Mucosa of descending colon (tissue), 3 donors: ENCODE measurements around the gene PAK3. TPM values are rescaled to one million over a fixed set of nuclear protein-coding genes. Genes with fewer than 3 reads are reported as not detected.

ENCODE experiments used
- ATAC-seq: fragments of 200-7000 bp; cut with Tn5 transposase; one replicate; pipeline ENCODE4 v1.9.1; 2020; ENCODE audit warnings: mild to moderate bottlenecking, moderate library complexity
- DNase-seq, 3 donors: peaks; one replicate each; pipeline ENCODE4 v3.0.0-alpha.2; 2020
- H3K36me3 ChIP-seq: fragments of 200-600 bp; one replicate; pipeline ENCODE4 v1.8.0; 2021; ENCODE audit warnings: low read depth, mild to moderate bottlenecking
- H3K4me1 ChIP-seq: fragments of 200-600 bp; one replicate; pipeline ENCODE4 v1.8.0; 2021; ENCODE audit warnings: low read depth, mild to moderate bottlenecking
- H3K4me3 ChIP-seq: fragments of 200-600 bp; one replicate; pipeline ENCODE4 v1.8.0; 2021; ENCODE audit warnings: mild to moderate bottlenecking
- H3K9me3 ChIP-seq: fragments of 200-600 bp; one replicate; pipeline ENCODE4 v1.8.0; 2021; ENCODE audit warnings: mild to moderate bottlenecking
- CTCF ChIP-seq: fragments of 200-600 bp; IDR thresholded peaks from one replicate; pipeline ENCODE4 v1.8.0; 2022; ENCODE audit warnings: antibody characterized with exemption, mild to moderate bottlenecking
- intact Hi-C, 2 donors: fragments of 100-400 bp; cut with DNase I in 1 of 2; cut with micrococcal nuclease in 1 of 2; formaldehyde crosslinking; loops; one replicate each; pipeline versions ENCODE4 v1.11.0 to v1.11.1; 2022; cut with DNase I, micrococcal nuclease
- total RNA-seq, 3 donors: library from RNA; stranded (reverse); fragmentation: NEBNext Ultra II Directional in 2 of 3; extraction: Animal tissue kit (Norgen Biotek cat#: 25700) in 2 of 3; gene quantifications; one replicate each; pipeline versions ENCODE4 v1.2.1 to v1.2.4, GENCODE V29; 2021 to 2023
- donor health status: DM: no; HTN: no; CAD: no; lungs with moderate emphysema.
- donor health status: DM: no; HTN: no; CAD: no.
- donor health status: DM: no; HTN: yes; CAD: no.

PAK3 gene
- total RNA-seq, 3 donors from 2014 or later, result 0.38 to 2.0 (median 1.1) TPM

DNA sequence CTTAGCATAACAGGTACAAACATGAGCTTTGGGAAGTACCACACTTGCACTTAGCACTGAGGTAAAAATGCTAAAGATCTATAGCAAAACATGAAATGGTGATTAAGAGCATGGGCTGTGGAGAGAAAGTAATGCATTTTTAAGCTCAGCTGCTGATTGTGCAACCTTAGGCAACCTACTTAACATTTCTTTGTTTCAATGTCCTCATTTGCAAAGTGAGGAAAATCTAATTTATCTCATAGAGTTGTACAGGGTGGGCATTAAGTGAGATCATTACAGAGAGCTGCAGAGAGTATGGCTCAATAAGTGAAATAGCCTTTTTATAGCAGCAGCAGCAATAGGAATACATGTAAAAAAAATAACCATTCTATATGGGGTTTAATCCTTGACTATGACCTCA lies 87.0 kb downstream of the PAK3 start:
- TF ChIP-seq CTCF, result no peak
- no peak for DNase-seq
- no peak overlapping the region for H3K4me3 ChIP-seq
- intact Hi-C loops, result no loop called here
- H3K4me1 ChIP-seq, result no peaks in the 10 kb centered on the region
- H3K36me3 ChIP-seq, result no peaks in the 10 kb centered on the region
- no peak for ATAC-seq
- no peaks in the 10 kb centered on the region for H3K9me3 ChIP-seq

GRCh38 chrX:111191598-111191997 lies 95.6 kb downstream of the PAK3 start:
- Histone ChIP-seq H3K36me3 (no peaks in the 10 kb centered on the region), H3K4me1 (no peaks in the 10 kb centered on the region), H3K9me3 (no peaks in the 10 kb centered on the region), H3K4me3 (no peak overlapping the region)
- DNase-seq (no peak), ATAC-seq (no peak)
- intact Hi-C loops, result no loop called here
- no peak for TF ChIP-seq CTCF

DNA sequence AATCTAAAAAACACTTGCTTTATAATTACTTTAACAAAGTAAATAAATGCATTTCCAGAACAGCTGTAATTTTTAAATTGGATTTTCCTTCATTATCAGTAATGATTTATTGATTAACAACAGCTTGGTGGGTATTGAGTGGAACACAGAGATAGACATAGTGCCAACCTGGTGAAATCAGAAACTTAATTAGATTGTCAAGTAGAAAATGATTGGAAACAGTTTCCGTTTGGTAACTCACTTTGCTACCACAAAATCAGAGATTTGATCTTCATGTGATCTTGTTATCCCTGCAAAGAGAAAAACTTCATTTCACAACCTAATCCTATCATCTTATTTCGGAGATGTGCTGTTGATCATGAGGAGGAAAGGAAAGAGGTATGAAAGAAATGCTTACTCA lies 103.5 kb downstream of the PAK3 start:
- no peaks in the 10 kb centered on the region for H3K9me3 ChIP-seq
- no peak overlapping the region for H3K4me3 ChIP-seq
- H3K36me3 ChIP-seq, result no peaks in the 10 kb centered on the region
- no peak for TF ChIP-seq CTCF
- intact Hi-C loops, result no loop called here
- DNase-seq, result no peak
- no peaks in the 10 kb centered on the region for H3K4me1 ChIP-seq
- ATAC-seq, result no peak

DNA sequence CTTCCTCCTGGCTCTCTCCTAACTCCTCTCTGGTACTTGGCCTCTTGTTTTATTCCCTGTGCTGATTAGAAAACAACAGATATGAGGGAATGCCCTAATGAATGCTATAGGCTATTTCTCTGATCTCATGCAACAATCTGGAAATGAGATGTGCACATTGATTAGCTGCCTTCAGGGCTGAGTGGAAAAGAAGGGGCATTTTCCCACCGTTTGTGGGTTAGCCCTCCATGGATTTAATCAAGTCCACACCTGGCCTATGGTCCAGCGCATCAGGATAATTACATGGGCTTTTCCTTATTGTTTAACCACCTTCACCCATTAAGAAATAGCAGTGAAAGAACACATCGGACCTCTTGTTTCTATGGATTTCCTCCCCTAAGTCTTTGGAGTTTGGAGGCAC lies 104.3 kb downstream of the PAK3 start:
- no peak for TF ChIP-seq CTCF
- Histone ChIP-seq H3K4me1 (no peaks in the 10 kb centered on the region), H3K9me3 (no peaks in the 10 kb centered on the region), H3K4me3 (no peak overlapping the region), H3K36me3 (no peaks in the 10 kb centered on the region)
- intact Hi-C loops, result no loop called here
- DNase-seq, result no peak
- ATAC-seq, result no peak

DNA sequence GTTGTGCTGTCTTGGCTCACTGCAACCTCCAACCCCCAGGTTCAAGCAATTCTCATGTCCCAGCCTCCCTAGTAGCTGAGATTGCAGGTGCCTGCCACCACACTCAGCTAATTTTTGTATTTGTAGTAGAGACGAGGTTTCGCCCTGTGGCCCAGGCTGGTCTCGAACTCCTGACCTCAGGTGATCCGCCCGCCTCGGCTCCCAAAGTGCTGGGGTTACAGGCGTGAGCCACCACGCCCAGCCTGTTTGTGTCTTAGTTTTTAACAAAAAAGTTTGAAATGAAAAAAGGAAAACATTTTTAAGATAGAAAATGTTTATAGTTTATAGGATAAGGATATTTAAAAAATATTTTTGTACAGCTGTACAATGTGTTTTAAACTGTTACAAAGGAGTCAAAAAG lies 111.9 kb downstream of the PAK3 start:
- DNase-seq (no peak), ATAC-seq (no peak)
- no peaks in the 10 kb centered on the region for H3K9me3 ChIP-seq
- H3K4me1 ChIP-seq, result no peaks in the 10 kb centered on the region
- H3K36me3 ChIP-seq, result no peaks in the 10 kb centered on the region
- no peak for TF ChIP-seq CTCF
- H3K4me3 ChIP-seq, result no peak overlapping the region
- intact Hi-C loops, result no loop called here

DNA sequence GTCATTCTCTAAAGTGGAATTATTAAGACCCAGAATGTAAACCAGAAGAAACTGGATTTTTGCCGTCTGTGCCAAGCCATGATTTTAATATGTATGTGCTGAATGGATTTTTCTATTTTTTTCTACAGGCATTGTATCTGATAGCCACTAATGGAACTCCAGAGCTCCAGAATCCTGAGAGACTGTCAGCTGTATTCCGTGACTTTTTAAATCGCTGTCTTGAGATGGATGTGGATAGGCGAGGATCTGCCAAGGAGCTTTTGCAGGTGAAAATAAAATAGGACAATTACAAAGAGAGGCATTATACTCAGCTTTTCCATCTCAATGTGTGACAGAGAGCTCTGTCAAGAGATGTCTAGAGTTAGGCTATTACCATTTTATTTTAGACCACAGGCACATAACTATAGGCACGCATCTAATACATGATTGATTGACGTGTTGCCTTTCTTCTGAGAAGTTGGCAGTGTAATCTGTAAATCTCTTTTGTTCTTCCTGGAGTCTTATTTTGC lies 120.4 kb downstream of the PAK3 start:
- Histone ChIP-seq H3K4me3 (no peak overlapping the region), H3K9me3 (no peaks in the 10 kb centered on the region), H3K4me1 (no peaks in the 10 kb centered on the region), H3K36me3 (no peaks in the 10 kb centered on the region)
- intact Hi-C loops, result no loop called here
- DNase-seq (no peak), ATAC-seq (no peak)
- TF ChIP-seq CTCF, result no peak
